NCI-H2107 treated with DMSO at 0.1 percent for 48 hours (cell line): ENCODE measurements around the gene KIF3B.
"Not testable (repeated sequence)": the region's sequence is repeated elsewhere in the genome, so short reads cannot be mapped to it uniquely, and the experiment has no call there.

Experiments
- DNase-seq: peaks from one replicate; lab custom pipeline; 2025; ENCODE audit not compliant: unreplicated experiment; lab: John Stamatoyannopoulos, UW

KIF3B gene

GRCh38 chr20:32246208-32246607 lies 31.2 kb upstream of the KIF3B start:
- not testable (repeated sequence) for DNase-seq

DNA sequence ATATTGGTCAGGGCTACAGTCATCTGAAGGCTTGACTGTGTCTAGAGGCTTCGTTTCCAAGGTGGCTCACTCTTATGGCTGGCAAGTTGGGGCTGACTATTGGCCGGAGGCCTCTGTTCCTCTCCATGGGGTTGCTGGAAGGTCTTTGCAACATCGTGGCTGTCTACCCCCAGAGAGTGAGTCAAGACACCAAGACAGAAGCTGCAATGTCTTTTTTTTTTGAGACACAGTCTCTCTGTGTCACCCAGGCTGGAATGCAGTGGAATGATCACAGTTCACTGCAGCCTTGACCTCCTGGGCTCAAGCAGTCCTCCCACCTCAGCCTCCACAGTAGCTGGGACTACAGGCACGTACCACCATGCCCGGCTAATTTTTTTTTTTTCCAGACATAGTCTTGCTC lies 29.4 kb upstream of the KIF3B start:
- DNase-seq = no peak

GRCh38 chr20:32249030-32249738 lies 28.3 kb upstream of the KIF3B start:
- DNase-seq = no peak

DNA sequence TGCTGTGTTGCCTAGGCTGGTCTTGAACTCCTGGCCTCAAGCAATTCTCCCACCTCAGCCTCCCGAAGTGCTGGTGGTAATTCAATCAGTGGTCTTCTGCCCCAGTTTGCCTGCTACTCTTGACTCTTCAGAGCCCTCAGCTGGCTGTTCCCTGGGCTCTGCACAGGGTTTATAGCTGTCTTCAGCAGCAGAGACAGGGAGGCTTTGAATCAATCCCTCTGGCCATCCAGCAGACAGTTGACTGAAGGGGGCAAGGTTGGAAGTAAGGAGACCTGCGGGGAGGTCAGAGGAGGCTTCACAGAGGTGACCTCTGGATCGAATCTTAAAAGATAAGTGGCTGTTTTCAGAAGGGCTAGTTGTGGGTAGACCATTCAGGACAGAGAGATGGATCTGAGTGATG lies 26.0 kb upstream of the KIF3B start:
- no peak for DNase-seq

DNA sequence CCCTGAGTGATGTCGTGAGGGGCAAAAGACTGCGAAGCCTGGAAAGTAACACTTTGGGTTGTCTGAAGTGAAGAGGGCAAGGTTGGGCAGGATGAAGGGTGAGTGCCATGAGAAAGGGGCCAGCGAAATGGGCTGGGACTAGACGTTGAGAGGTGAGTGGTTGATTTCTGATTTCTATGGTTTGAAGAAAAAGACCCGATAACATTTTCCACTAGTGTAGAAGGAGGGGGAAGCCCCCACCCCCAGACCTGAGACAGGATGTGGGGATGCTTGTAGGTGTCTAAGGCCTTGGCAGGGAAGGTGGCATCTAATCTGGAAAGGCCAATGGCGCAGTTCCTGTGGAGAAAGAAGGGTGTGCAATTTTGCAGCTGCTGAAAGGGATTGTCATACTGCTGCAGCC lies 25.3 kb upstream of the KIF3B start:
- DNase-seq = no peak

GRCh38 chr20:32260973-32261372 lies 16.5 kb upstream of the KIF3B start:
- not testable (repeated sequence) for DNase-seq

GRCh38 chr20:32261644-32262043 lies 15.8 kb upstream of the KIF3B start:
- DNase-seq = no peak

DNA sequence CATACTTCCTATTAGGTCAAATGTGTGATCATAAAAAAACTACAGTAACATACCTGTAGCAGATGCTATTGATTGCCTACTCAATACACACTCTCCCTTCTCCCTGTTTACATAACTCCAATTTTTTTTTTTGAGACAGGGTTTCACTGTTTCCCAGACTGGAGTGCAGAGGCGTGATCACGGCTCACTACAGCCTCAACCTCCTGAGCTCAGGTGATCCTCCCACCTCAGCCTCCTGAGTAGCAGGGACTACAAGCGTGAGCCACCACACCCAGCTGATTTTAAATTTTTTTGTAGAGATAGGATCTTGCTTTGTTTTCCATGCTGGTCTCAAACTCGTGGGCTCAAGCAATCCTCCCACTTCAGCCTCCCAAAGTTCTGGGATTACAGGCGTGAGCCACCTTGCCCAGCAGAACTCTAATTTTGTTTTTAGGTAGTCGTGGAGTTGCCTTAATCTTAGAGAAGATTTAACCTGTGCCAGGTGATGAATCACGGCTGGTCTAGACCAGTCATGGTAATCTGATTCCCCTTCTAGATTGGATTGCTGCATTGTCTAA lies 14.0 kb upstream of the KIF3B start:
- no peak for DNase-seq

DNA sequence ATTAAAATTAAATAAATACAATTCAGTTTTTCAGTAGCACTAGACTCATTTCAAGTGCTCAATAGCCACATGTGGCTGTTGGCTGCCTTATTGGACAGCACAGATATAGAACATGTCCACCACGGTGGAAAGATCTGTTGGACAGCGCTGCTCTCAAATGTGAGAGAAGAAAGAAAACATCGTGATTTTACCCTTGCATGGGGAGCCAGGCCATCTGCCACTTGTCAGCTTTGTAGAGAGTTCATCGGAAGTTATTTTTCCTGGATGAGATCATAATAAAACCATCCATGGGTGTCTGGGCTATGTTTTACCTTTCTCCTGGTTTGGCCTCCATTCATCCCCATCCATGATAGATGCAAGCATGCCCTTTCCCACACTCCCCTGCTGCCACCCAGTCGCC lies 5.8 kb upstream of the KIF3B start:
- no peak for DNase-seq

- DNase-seq = no peak
Measured at GRCh38 chr20:32274359-32274758, 3.1 kb upstream of the KIF3B start.

DNA sequence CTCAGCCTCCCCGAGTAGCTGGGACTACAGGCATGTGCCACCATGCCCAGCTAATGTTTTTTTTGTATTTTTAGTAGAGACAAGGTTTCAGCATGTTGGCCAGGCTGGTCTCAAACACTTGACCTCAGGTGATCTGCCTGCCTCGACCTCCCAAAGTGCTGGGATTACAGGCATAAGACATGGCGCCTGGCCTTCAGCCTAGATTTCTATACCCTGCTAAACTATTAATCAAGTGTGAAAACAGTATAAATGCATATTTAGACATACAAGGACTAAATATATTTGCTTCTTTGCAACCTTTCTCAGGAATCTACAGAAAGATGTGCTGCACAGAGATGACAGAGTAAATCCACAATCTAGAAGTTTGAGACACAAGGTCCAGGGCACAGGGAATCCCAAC lies 2.3 kb upstream of the KIF3B start:
- not testable (repeated sequence) for DNase-seq

- no peak for DNase-seq
Measured at GRCh38 chr20:32278199-32278643, 770 bp downstream of the KIF3B start.

DNA sequence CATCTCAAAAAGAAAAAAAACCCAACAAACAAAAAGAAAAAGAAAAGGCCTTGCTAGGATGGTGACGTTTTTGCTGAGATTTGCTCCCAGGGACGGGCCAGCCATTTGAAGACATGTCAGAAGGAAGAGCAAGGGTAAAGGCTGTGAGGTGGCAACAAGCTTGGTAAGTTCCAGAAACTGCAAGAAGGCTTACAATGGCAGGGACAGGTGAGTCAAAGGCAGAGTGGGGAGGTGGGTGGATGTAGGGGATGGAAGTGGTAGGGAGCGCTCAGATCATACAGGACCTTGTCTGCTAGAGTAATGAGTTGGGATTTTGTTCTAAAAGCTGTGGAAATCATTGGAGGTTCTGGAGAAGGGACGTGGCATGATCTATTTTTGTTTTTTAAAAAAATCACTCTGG lies 4.3 kb downstream of the KIF3B start:
- DNase-seq = no peak

DNA sequence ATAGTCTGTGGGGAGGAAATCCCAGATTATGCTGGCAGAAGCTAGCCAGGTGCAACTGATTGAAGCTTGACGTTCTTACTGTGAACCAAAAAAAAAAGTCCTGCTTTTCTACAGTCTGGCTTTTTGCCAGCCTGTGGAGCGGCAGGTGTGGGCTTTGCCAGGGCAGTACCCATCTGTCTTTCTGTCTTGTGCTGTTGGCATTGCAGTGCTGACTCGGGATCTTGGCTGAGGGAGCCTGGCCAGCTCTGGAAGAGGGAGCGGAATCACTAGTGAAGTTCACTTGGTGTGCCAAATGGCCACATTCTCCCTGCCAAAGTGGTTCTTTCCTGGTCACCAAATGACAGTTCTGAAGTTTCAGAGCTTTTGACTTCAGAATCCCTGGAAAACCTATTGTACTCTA lies 5.0 kb downstream of the KIF3B start:
- DNase-seq = peak; percentile 55

- no peak for DNase-seq
Measured at GRCh38 chr20:32285082-32285620, 7.7 kb downstream of the KIF3B start.

DNA sequence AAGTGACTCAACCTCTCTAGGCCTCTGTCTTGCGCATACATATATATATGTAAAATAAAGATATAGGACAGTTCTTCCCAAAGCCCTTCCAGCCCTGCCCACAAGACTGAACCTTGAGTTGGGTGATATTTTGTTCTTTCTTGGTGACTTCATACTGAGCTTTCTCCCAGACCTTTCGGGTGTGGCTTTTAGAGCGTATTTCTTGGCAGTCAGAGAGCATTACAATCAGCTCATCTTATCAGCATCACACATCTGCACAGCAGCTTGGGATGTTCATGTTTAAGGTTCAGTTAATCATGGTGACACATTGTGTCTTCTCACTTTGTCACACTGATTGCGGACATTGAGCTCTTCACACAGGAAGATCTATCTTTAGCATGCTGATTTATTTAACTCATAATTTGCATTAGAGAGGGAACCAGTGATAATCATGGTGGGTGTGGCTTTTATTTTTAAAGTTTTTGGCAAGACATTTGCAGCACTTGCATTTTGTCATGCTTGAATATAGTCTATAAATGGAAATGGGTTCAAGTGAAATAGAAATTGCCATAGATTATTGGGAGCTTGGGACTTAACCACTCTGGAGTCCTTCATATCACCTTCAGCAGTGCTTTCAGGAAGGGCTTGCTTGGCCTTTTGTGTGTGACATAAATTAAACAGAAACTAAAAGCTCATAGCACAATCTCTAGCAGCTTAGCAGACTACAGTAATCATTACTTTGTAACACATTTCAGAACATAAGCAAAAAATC lies 8.3 kb downstream of the KIF3B start:
- no peak for DNase-seq

GRCh38 chr20:32287231-32287638 lies 9.8 kb downstream of the KIF3B start:
- DNase-seq = no peak

DNA sequence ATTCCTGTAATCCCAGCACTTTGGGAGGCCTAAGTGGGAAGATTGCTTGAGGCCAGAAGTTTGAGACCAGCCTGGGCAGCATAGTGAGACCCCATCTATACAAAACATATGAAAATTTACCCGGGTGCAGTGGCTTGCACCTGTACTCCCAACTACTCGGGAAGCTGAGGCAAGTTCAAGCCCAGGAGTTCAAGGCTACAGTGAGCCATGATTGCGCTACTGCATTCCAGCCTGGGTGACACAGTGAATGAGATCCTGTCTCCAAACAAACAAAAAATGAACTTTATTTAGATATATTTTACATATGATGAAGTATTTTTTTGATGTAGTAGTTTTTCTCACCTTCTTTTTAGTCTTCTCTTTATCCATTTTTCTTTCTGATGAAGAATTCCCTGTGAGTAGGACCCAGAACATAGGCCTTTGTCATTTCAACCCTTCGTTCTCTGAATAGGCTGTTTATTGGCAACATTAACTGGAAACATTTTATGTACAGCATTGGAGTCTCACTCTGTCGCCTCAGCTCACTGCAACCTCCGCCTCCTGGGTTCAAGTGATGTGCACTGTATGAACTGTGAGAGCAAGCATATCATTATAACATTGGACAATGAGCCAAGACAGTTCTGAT lies 10.9 kb downstream of the KIF3B start:
- DNase-seq = no peak

GRCh38 chr20:32289299-32289660 lies 11.8 kb downstream of the KIF3B start:
- not testable (repeated sequence) for DNase-seq

DNA sequence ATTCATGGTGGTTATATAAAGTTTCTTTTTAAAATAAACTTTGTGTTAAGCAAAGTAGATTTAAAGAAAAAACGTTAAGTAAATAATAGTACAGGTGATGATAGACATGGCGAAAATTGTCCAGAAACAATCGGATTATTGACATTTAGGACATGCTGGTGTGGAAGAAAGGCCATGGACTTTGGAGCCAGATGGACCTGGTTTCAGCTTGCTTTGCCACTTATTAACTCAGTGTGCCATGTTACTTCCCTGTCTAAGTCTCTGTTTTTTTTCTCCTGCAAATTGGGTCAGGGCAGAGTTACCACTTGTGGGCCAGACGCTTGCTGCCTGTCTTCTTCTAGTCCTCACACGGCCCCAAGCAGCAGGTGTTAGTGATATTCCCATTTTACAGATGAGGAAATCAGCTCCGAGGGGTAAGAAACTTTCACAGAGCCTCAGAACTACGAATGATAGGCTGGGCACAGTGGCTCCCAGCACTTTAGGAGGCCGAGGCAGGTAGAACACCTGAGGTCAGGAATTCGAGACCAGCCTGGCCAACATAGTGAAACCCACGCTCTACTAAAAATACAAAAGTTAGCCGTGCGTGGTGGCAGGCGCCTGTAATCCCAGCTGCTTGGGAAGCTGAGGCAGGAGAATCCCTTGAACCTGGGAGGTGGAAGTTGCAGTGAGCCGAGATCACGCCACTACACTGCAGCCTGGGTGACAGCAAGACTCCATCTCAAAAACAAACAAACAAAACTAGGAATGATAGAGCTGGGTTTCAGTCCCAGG lies 12.4 kb downstream of the KIF3B start:
- DNase-seq = no peak

DNA sequence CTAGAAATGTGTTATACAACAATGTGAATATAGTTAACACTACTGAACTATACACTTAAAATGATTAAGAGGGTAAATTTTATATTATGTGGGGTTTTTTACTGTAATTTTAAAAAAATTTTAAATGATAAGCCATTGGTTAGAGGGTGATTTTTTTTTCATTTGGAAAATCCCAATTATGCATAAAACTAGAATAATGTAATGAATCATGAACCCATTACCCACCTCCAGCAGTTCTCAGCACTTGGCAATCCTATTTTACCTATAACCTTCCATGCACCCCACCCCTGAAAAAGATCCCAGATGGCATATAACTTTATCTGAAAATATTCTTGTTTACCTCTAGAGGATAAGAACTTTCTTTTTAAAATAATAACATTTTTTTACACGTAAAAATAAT lies 13.7 kb downstream of the KIF3B start:
- DNase-seq = no peak
